Right ventricle myocardium inferior (tissue), 1 donor: ENCODE data around the gene IFIT2. TPM values are rescaled to one million over a fixed set of nuclear protein-coding genes. Genes with fewer than 3 reads are reported as not detected.
"Not testable (repeated sequence)": the region's sequence is repeated elsewhere in the genome, so short reads cannot be mapped to it uniquely, and the experiment has no call there.

ENCODE experiments used
- ATAC-seq: fragments of 200-7000 bp; cut with Tn5 transposase; one replicate; pipeline ENCODE4 v1.9.1; 2020; ENCODE audit warnings: mild to moderate bottlenecking, moderate library complexity
- DNase-seq: peaks from one replicate; pipeline ENCODE4 v3.0.0; 2021; ENCODE audit errors: missing footprints
- intact Hi-C: fragments of 100-400 bp; cut with DNase I; formaldehyde crosslinking; loops from one replicate; pipeline ENCODE4 v1.11.0; 2022
- total RNA-seq: library from RNA; stranded (reverse); fragmentation: NEBNext Ultra II Directional; extraction: Animal tissue kit (Norgen Biotek cat#: 25700); gene quantifications from one replicate; pipeline ENCODE4 v1.2.1, GENCODE V29; 2021
- donor health status: DM: no; HTN: yes; CAD: no; lungs with severe emphysema.

The IFIT2 gene
- total RNA-seq, 1 donor from 2014 or later: 4.2 TPM

DNA sequence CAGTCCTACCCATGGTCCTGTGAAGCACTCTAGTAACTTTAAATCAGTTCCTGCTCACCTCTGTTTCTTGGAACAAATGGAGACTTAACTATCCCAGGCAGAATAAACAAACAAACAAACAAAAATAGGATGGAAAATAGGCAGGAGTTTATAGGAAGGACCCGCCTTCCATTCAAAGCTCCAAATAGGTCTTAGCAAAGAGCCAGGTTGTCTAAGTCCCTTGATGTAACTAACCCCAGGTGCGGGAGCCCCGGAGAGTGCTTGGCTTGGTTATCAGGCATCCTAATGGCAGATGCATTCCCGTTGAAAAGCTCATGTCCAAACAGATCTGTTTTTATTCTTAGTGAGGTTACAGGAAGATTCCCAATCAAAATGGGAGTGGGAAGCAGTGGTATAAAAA, 2.2 kb downstream of the IFIT2 start:
- ATAC-seq (no peak), DNase-seq (no peak)
- intact Hi-C loops: loop anchor here (2.0 to 5.0 kb wide), 2 partner anchors 19 to 63 kb away; no protein-coding TSS in a partner anchor

DNA sequence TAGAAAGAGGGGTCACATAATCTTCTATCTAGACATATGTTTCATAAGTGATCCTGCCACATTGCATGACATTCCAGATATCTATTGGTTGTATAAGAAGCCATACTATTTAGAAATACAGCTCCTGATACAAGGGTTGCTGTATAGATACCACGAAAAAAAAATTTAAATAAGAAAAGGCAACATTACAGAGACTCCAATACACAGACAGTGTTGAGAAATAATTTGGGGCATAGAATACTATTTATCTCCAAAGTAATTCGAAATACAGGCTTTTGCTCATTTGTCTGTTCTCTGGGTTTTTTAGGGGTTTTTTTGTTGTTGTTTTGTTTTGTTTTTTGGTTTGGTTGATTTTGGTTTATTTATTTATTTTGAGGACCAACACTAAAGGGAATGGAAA, 2.6 kb downstream of the IFIT2 start:
- no peak for DNase-seq
- no peak for ATAC-seq
- intact Hi-C loops: loop anchor here (2.0 to 5.0 kb wide), 2 partner anchors 18 to 63 kb away; no protein-coding TSS in a partner anchor

DNA sequence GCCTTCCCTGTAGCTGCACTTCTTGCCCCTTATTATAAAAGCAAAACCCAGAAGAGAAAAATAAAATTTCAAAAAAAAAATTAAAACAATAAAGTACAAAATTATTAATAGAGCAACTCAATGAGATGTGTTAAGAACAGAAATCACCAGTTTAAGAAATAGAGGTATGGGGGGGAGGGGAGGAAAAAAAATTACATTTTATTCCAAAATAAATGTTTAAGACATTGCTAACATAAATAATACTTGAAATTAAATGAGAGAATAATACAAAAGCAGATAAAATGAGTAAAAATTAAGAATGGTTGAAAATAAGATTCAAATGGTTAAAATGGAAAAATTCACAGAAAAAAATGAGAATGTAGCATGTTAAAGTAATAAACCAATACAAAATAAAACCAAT, 3.1 kb downstream of the IFIT2 start:
- intact Hi-C loops: loop anchor here (2.0 to 5.0 kb wide), 2 partner anchors 18 to 62 kb away; no protein-coding TSS in a partner anchor
- no peak for ATAC-seq
- no peak for DNase-seq

DNA sequence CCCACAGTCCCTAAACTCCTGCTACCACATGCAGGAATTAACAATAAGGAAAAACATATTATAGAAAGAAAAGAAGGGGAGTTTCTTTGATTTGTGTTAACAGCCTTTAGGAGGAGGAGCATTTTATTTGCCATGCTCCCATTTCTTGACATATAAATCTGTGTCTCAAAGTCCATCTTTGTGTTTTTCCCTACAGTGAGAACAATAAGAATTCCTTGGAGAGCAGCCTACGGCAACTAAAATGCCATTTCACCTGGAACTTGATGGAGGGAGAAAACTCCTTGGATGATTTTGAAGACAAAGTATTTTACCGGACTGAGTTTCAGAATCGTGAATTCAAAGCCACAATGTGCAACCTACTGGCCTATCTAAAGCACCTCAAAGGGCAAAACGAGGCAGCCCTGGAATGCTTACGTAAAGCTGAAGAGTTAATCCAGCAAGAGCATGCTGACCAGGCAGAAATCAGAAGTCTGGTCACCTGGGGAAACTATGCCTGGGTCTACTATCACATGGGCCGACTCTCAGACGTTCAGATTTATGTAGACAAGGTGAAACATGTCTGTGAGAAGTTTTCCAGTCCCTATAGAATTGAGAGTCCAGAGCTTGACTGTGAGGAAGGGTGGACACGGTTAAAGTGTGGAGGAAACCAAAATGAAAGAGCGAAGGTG, 4.1 kb downstream of the IFIT2 start:
- ATAC-seq: no peak
- no peak for DNase-seq
- intact Hi-C loops: loop anchor here (2.0 kb wide), 1 partner anchor 17 kb away; no protein-coding TSS in a partner anchor

DNA sequence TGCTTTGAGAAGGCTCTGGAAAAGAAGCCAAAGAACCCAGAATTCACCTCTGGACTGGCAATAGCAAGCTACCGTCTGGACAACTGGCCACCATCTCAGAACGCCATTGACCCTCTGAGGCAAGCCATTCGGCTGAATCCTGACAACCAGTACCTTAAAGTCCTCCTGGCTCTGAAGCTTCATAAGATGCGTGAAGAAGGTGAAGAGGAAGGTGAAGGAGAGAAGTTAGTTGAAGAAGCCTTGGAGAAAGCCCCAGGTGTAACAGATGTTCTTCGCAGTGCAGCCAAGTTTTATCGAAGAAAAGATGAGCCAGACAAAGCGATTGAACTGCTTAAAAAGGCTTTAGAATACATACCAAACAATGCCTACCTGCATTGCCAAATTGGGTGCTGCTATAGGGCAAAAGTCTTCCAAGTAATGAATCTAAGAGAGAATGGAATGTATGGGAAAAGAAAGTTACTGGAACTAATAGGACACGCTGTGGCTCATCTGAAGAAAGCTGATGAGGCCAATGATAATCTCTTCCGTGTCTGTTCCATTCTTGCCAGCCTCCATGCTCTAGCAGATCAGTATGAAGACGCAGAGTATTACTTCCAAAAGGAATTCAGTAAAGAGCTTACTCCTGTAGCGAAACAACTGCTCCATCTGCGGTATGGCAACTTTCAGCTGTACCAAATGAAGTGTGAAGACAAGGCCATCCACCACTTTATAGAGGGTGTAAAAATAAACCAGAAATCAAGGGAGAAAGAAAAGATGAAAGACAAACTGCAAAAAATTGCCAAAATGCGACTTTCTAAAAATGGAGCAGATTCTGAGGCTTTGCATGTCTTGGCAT, 4.8 kb downstream of the IFIT2 start:
- no peak for ATAC-seq
- intact Hi-C loops: no loop called here

DNA sequence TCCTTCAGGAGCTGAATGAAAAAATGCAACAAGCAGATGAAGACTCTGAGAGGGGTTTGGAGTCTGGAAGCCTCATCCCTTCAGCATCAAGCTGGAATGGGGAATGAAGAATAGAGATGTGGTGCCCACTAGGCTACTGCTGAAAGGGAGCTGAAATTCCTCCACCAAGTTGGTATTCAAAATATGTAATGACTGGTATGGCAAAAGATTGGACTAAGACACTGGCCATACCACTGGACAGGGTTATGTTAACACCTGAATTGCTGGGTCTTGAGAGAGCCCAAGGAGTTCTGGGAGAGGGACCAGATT, 5.4 kb downstream of the IFIT2 start:
- intact Hi-C loops: no loop called here
- ATAC-seq (no peak), DNase-seq (no peak)

More for the DNA sequence above, 4.8 kb downstream of the IFIT2 start:
- no peak for DNase-seq

DNA sequence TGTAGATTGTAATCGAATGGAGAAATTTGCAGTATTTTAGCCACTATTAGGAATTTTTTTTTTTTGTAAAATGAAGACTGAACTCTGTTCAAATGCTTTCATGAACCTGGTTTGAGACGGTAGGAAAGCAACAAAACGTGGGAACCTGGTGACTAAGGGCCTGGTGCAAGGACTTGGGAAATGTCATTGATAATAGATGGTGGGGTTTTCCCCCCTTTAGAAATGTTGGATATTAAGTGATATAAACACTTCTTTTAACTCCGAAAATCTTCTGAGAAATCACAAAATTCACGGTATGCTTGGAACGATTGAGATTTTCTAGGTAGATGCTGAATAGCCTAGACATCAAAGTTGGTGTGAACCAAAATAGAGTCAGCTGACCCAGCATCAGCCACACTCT, 6.4 kb downstream of the IFIT2 start:
- DNase-seq (no peak), ATAC-seq (no peak)
- intact Hi-C loops: no loop called here

DNA sequence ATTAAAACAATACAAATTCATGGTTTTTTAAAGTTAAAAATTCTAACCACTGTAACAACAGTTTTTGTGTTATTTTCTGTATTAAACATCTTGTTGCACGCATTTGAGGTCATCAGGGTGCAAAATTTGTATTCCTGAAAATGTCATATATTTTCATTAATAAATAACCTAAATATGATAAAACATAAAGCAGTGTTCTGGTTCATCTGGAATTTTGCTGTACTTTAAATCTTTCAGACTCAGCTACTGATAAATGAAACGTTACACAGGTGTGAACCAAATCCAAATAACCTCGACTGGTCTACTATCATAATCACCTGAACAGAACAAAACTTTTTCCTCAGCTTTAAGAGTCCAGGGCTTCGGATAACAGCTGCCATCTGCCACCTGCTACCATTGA, 6.9 kb downstream of the IFIT2 start:
- intact Hi-C loops: no loop called here
- DNase-seq (no peak), ATAC-seq (no peak)

DNA sequence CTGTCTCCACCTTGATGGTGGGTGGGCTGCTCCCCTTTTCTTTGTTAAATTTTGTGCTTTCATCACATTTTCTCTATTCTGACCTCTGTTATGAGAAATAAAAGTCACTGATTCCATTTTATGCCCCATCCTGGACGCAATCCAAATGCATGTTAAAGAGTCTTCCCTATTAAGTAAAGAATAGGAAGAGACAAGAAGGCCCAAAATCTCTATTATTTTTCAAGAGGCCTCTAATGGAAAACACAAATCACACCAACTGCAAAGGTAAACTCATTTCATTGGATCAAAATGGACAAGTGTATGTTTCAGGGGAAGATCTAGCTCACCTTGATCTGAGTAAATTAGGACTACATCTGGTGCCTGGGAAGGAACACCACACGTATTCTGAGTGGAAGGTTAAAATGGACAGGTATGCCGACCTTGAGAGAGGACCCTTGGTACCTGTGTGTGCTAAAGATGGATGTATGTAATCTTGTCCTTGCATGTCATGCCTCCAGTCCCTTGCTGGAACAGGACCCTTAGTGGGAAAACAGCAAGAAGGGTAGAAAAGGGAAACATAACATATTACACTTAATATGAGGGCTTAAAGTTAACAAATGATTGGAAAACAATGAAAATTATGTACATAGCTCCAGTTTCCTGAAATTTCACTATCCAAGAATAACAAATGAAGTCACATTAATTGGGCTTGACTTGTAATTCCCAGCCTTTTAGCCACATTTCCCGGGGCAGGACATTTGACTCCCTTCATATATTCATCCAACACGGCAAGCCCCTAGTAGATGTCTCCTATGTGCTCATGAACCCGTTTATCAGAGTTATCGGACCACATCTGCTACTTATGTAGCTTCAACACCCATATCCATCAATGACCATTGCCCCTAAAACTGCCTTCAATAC, 7.6 kb downstream of the IFIT2 start:
- DNase-seq (no peak), ATAC-seq (no peak)
- intact Hi-C loops: no loop called here

DNA sequence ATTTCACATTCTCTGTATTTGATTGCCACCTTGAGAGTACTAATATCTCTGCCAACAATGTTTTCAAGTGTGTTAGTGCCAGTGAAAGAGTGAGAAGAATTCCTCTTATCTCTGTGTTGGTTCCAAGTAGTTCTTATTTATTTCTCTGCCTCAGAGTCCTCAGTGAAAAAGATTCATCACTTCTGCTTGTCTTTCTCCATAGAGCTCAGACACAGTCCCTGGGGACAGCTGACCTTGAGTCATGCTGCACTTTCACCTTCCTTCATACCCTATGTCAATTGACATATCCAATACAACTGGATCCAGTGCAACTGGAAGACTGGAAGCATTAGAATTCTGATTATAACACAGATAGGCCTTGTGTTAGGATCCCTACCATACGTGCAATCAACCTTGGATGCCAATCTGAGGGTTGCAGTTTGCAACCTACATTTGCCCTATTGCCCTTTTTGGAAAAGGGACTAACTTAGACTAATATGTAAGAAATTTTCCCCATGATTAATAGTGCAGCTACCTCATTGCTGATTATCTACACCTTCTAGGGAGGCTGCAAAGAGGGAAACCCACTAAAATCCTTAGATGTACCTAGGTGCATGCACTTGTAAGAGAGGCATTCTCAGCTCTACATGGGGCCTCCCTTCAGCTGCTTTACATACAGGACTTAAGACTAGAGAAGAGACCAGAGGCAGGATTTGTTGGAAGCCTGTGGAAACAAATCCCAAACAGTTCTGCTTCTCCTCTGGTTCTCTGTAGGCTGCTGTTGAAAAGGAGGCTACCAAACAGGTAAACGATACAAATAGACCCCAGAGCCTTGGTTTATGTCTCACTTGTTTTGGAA, 8.4 kb downstream of the IFIT2 start:
- ATAC-seq (no peak), DNase-seq (no peak)
- intact Hi-C loops: no loop called here

DNA sequence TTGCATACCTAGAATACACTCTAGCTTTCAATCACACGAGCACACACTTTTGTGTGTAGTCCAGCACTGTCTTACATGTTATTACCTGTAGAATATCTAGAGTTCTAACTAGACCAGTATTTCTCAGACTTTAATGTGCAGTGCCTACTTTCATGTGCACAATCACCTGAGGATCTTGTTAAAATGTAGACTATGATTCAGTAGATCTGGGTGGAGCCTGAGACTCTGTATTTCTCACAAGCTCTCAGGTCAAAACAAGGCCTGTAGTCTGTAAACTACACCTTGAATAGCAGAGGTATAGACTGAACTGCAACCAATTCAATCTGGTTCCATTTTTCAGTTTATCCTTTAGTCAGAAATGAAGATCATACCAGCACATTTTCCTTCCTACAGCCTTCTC, 11.1 kb downstream of the IFIT2 start:
- intact Hi-C loops: no loop called here
- ATAC-seq (no peak), DNase-seq (no peak)

DNA sequence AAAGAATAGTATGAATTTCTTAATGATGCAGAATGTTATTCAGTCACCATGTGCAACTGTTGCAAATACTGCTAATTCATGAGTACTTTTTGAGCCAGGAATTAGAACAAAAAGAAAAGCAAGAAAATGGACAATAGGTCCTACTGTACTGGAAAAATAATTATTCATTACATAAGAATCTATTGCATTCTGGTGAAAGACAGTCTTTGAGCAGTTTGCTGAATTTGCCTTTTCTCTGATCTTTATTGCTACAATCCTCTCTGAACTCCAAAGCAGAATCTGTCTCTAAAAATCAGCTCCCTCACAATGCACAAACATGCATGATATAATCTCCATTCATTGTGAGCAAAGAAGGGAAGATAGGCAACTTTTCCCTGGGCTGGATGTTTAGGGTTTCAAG, 12.8 kb downstream of the IFIT2 start:
- ATAC-seq (no peak), DNase-seq (no peak)
- intact Hi-C loops: no loop called here

DNA sequence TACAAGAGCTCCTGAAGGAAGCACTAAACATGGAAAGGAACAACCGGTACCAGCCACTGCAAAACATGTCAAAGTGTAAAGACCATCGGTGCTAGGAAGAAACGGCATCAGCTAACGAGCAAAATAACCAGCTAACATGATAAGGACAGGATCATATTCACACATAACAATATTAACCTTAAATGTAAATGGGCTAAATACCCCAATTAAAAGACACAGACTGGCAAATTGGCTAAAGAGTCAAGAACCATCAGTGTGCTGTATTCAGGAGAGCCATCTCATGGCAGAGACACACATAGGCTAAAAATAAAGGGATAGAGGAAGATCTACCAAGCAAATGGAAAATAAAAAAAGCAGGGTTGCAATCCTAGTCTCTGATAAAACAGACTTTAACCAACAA, 16.2 kb downstream of the IFIT2 start:
- ATAC-seq, DNase-seq, intact Hi-C loops: not testable (repeated sequence)

DNA sequence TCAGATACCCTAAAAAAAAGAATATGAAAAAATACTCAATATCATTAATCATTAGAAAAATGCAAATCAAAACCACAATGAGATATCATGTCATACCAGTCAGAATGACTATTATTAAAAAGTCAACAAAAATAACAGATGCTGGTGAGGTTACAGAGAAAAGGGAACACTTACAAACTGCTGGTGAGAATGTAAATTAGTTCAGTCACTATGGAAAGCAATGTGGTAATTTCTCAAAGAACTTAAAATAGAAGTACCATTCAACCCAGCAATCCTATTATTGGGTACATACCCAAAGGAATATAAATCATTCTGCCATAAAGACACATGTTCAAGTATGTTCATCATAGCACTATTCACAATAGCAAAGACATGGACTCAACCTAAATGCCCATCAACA, 23.2 kb downstream of the IFIT2 start:
- ATAC-seq: not testable (repeated sequence)
- intact Hi-C loops: loop anchor here (5.0 kb wide), 2 partner anchors 43 to 47 kb away; no protein-coding TSS in a partner anchor

DNA sequence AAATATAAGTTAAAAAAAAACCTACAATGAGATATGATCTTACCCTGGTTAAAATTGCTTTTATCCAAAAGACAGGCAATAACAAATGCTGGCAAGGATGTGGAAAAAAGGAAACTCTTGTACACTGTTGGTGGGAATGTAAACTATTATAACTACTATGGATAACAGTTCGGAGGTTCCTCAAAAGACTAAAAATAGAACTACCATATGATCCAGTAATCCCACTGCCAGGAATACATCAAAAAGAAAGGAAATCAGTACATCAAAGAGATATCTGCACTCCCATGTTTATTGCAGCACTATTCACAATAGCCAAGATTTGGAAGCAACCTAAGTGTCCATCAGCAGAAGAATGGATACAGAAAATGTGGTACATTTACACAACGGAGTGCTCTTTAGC, 24.0 kb downstream of the IFIT2 start:
- intact Hi-C loops: loop anchor here (5.0 kb wide), 2 partner anchors 44 to 46 kb away; no protein-coding TSS in a partner anchor
- ATAC-seq, DNase-seq: not testable (repeated sequence)

More for the DNA sequence above, 23.2 kb downstream of the IFIT2 start:
- DNase-seq: not testable (repeated sequence)

DNA sequence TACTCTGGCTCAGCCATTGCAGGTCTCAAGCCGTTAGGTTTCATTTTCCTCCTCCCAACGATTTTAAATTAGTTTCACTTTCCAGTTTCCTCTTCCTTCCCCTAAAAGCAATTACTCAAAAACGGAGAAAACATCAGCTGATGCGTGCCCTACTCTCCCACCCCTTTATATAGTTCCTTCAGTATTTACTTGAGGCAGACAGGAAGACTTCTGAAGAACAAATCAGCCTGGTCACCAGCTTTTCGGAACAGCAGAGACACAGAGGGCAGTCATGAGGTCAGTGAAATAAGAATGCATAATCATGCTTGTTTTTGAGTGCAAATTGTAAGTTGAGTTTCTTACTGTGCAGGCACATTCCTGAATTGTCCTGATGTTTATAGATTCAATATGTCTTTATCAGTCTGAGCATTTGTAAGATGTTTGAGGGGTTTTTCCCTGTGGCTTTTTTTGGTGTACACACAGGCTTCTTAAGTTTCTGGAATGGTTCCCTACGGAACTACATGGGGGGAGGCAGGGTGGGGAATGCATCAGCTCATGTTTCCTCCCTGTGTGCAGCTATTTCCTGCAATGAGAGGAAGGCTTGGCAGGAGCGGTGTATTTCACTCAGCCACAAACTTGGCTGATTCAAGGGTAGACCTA, 26.1 kb downstream of the IFIT2 start, which contains the start of gene IFIT3:
Gene IFIT3, plus strand, starts transcription at position 195 of the 639 bp plus-strand sequence. Its CDS starts 77 bp downstream, at position 272.
- no peak for DNase-seq
- intact Hi-C loops: loop anchor here (2.0 to 5.0 kb wide), 3 partner anchors 25 to 46 kb away; partner anchors contain the start of gene IFIT2

DNA sequence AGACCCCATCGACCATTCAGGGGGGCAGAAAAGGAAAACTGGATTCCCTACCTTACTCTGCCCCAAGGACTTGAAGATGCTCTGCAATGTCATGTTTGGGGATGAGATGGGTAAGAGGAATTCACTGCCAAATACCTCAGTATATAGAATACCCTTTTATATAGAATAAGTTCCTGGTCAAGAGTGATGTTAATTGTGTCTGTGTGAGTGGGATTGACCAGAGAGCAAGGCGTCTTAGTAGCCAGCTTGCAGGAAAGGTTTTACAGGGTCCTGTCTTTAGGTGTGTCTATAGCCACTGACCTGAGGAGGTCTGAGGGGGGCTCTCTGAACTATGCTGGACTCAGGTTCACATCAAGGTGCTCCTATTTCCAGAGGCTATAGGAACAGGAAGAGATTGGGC, 27.3 kb downstream of the IFIT2 start:
- DNase-seq (no peak), ATAC-seq (no peak)
- intact Hi-C loops: loop anchor here (2.0 to 5.0 kb wide), 3 partner anchors 26 to 47 kb away; partner anchors contain the start of gene IFIT2

More for the DNA sequence above, 26.1 kb downstream of the IFIT2 start, which contains the start of gene IFIT3:
- ATAC-seq: peak; percentile 94
